Esophagus squamous epithelium (tissue), 5 donors: ENCODE results near the gene MYH7B. TPM values are rescaled to one million over a fixed set of nuclear protein-coding genes. Genes with fewer than 3 reads are reported as not detected.

Experiments
- DNase-seq: peaks from one replicate; lab custom pipeline; 2025; lab: John Stamatoyannopoulos, UW
- H3K27ac ChIP-seq, 4 donors: fragments of 200-600 bp; sonication (generic); one replicate each; pipeline ENCODE4 v1.5.1; 2016 to 2019; ENCODE audit warnings: mild to moderate bottlenecking in 1 of 4
- H3K27me3 ChIP-seq, 4 donors: fragments of 200-600 bp; sonication (generic); 1 replicate in 3 of 4; 2 replicates in 1 of 4; pipeline versions ENCODE4 v1.5.1 to v1.6.0; 2017 to 2021; ENCODE audit warnings: antibody characterized with exemption in 1 of 4
- H3K36me3 ChIP-seq, 3 donors: fragments of 200-600 bp; sonication (generic); one replicate each; pipeline ENCODE4 v1.5.1; 2016 to 2019
- H3K4me1 ChIP-seq, 3 donors: fragments of 200-600 bp; sonication (generic); one replicate each; pipeline ENCODE4 v1.5.1; 2017 to 2019
- H3K4me3 ChIP-seq, 4 donors: fragments of 200-600 bp; sonication (generic); 1 replicate in 3 of 4; 2 replicates in 1 of 4; pipeline ENCODE4 v1.5.1; 2016 to 2019; ENCODE audit warnings: mild to moderate bottlenecking in 2 of 4, moderate library complexity in 1 of 4
- H3K9me3 ChIP-seq, 3 donors: fragments of 200-600 bp; sonication (generic); one replicate each; pipeline ENCODE4 v1.5.1; 2016 to 2019
- POLR2A ChIP-seq, 4 donors: fragments of 450-650 bp; IDR thresholded peaks; one replicate each; pipeline ENCODE4 v1.6.1; 2017; ENCODE audit warnings: antibody characterized with exemption in 4 of 4, mild to moderate bottlenecking in 4 of 4, moderate library complexity in 3 of 4
- WGBS, 2 donors: methylation state at CpG; one replicate each; pipeline ENCODE4 v1.1.5; 2018; 5-methylcytosine and 5-hydroxymethylcytosine counted together
- intact Hi-C: fragments of 100-400 bp; cut with DNase I; formaldehyde crosslinking; loops from one replicate; pipeline ENCODE4 v1.15.0; 2022
- total RNA-seq, 4 donors: library from RNA; depleted of rRNA; stranded (reverse); fragments of >200 nt; gene quantifications; one replicate each; pipeline ENCODE4 v1.1.0, GENCODE V29; 2016
- TF ChIP-seq, protein P1 (sequence below), 6 experiments: fragments of 450-650 bp in 4 of 6; fragments of 200-600 bp in 2 of 6; sonication (generic) in 2 of 6; IDR thresholded peaks; one replicate each; pipeline ENCODE4 v1.5.1; 2016 to 2019; ENCODE audit warnings: antibody characterized with exemption in 6 of 6, mild to moderate bottlenecking in 4 of 6, moderate library complexity in 4 of 6
- donor health status: DM: yes; HTN: yes; CAD: no.

Gene MYH7B
- total RNA-seq, 4 donors from 2014 or later, result 0.19 TPM; not detected in 3

DNA sequence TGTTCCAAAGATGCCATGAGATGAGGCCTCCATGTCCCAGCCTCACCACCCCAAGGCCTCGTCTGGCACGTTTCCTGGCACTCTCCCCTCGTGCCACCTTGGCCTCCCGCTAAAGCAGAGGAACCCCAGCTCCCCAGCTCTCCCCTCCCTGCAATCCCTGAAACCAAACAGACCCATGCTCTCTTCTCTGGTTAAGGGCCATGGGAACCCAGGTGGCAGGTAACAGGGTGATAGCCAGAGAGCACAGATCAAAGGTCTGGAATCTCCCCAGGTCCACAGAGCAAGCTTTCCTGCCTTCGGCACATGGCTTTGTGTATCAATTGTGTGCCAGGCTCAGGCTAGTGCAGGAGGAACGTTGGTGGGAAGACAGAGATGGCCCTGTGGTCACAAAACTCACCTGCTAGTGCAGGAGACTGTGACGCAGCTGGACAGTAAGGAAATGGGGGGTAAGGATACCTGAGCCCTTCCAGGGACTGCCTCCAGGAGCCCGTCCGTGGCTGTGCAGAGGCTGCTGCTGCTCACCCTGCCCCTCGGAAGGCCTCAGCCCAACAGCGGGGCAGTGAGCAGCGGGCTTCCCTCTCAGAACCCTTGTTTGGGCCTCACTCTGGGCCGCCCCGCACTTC is 39.0 kb downstream of the MYH7B start:
- DNase-seq, result no peak
- H3K27me3 ChIP-seq, result no peaks in the 10 kb centered on the region
- H3K36me3 ChIP-seq, result peaks cover 10 to 68% (median 24%) of the 10 kb centered on the region in 3 donors
- intact Hi-C loops, result no loop called here
- no peak overlapping the region for H3K4me3 ChIP-seq
- H3K27ac ChIP-seq, result no peak overlapping the region
- H3K4me1 ChIP-seq, result peaks cover 0 to 11% (median 0%) of the 10 kb centered on the region in 3 donors
- no peaks in the 10 kb centered on the region for H3K9me3 ChIP-seq
- 85 to 90% methylated on average over 6 to 8 of the region's 14 CpGs for WGBS, 2 donors
- TF ChIP-seq POLR2A (IDR thresholded peaks at IDR 0.05), result no peak
- TF ChIP-seq, protein P1, sequence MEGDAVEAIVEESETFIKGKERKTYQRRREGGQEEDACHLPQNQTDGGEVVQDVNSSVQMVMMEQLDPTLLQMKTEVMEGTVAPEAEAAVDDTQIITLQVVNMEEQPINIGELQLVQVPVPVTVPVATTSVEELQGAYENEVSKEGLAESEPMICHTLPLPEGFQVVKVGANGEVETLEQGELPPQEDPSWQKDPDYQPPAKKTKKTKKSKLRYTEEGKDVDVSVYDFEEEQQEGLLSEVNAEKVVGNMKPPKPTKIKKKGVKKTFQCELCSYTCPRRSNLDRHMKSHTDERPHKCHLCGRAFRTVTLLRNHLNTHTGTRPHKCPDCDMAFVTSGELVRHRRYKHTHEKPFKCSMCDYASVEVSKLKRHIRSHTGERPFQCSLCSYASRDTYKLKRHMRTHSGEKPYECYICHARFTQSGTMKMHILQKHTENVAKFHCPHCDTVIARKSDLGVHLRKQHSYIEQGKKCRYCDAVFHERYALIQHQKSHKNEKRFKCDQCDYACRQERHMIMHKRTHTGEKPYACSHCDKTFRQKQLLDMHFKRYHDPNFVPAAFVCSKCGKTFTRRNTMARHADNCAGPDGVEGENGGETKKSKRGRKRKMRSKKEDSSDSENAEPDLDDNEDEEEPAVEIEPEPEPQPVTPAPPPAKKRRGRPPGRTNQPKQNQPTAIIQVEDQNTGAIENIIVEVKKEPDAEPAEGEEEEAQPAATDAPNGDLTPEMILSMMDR (IDR thresholded peaks at IDR 0.05), result no peak

DNA sequence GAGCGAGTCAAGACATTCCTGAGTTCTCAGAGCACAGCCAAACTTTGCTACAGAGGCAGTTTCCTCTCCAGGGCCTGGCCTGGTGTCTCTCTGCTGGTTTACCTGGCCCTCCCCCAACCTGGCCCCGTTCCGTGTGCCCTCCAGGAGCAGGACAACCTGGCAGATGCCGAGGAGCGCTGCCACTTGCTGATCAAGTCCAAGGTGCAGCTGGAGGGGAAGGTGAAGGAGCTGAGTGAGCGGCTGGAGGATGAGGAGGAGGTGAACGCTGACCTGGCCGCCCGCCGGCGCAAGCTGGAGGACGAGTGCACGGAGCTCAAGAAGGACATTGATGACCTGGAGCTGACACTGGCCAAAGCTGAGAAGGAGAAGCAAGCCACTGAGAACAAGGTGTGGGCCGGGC is 39.5 kb downstream of the MYH7B start:
- H3K9me3 ChIP-seq, result no peaks in the 10 kb centered on the region
- no peak overlapping the region for H3K4me3 ChIP-seq
- 76 to 90% methylated on average over 5 to 11 of the region's 14 CpGs for WGBS, 2 donors
- TF ChIP-seq, protein P1 (IDR thresholded peaks at IDR 0.05), result no peak
- TF ChIP-seq POLR2A (IDR thresholded peaks at IDR 0.05), result no peak
- intact Hi-C loops, result no loop called here
- no peak for DNase-seq
- peaks cover 14 to 73% (median 29%) of the 10 kb centered on the region in 3 donors for H3K36me3 ChIP-seq
- H3K27me3 ChIP-seq, result no peaks in the 10 kb centered on the region
- no peak overlapping the region for H3K27ac ChIP-seq
- H3K4me1 ChIP-seq, result peaks cover 0 to 11% (median 0%) of the 10 kb centered on the region in 3 donors

DNA sequence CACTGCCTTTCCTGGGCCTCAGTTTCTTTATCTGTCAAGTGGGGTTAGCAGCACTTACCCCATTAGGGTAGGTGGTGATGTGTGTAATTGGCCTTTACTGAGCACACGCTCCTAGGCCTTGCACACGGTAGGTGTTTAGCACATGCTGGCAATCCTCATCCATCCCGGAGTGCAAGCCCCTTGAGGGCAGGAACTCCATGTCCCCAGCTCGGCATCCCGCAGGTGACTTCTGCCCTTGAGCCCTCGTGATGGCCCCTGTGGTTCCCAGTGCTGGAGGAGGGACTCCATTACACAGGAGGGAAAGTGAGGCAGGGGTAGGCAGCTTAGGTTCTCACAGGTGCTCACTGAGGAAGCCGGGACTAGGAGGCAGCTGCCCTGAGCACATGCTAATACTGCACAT is 40.0 kb downstream of the MYH7B start:
- Histone ChIP-seq H3K4me1 (peaks cover 0 to 11% (median 0%) of the 10 kb centered on the region in 3 donors), H3K36me3 (peaks cover 18 to 78% (median 32%) of the 10 kb centered on the region in 3 donors), H3K4me3 (no peak overlapping the region), H3K27ac (no peak overlapping the region), H3K9me3 (no peaks in the 10 kb centered on the region), H3K27me3 (no peaks in the 10 kb centered on the region)
- 70 to 93% methylated on average over 2 to 3 of the region's 7 CpGs for WGBS, 2 donors
- no peak for DNase-seq
- intact Hi-C loops, result no loop called here
- TF ChIP-seq, protein P1 (IDR thresholded peaks at IDR 0.05), result no peak
- TF ChIP-seq POLR2A (IDR thresholded peaks at IDR 0.05), result no peak

DNA sequence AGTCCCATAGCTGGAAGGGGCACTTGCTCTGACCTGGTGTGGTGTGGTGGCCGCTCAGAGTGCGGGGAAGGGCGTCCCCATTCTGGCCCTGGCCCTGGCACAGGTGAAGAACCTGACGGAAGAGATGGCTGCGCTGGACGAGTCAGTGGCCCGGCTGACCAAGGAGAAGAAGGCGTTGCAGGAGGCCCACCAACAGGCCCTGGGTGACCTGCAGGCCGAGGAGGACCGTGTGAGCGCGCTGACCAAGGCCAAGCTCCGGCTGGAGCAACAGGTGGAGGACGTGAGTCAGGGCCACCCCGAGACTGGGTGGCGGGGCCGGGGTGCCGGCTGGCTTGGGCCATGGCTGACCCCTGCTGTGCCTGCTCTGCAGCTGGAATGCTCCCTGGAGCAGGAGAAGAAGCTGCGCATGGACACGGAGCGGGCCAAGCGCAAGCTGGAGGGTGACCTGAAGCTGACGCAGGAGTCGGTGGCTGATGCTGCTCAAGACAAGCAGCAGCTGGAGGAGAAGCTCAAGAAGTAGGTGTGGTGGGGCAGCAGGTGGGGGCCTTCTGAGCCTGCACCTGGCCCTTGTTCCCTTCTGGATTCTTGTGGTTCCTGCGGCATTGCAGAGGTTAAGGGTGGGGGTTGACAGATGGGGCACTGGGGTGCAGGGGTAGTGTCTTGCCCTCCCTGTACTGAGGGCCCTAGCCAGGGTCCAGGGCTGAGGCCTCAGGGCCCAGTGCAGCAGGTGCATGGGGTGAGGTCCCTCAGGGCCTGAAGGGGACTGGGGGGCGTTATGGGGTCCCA is 40.8 kb downstream of the MYH7B start:
- TF ChIP-seq, protein P1 (IDR thresholded peaks at IDR 0.05), result no peak
- no peak for TF ChIP-seq POLR2A (IDR thresholded peaks at IDR 0.05)
- intact Hi-C loops, result no loop called here
- H3K4me3 ChIP-seq, result no peak overlapping the region
- peaks cover 26 to 86% (median 39%) of the 10 kb centered on the region in 3 donors for H3K36me3 ChIP-seq
- whole genome bisulfite sequencing, 2 donors, result 60 to 95% methylated on average over 1 to 13 of the region's 26 CpGs
- peaks cover 0 to 11% (median 0%) of the 10 kb centered on the region in 3 donors for H3K4me1 ChIP-seq
- H3K27ac ChIP-seq, result no peak overlapping the region
- H3K27me3 ChIP-seq, result no peaks in the 10 kb centered on the region
- DNase-seq, result no peak
- no peaks in the 10 kb centered on the region for H3K9me3 ChIP-seq

DNA sequence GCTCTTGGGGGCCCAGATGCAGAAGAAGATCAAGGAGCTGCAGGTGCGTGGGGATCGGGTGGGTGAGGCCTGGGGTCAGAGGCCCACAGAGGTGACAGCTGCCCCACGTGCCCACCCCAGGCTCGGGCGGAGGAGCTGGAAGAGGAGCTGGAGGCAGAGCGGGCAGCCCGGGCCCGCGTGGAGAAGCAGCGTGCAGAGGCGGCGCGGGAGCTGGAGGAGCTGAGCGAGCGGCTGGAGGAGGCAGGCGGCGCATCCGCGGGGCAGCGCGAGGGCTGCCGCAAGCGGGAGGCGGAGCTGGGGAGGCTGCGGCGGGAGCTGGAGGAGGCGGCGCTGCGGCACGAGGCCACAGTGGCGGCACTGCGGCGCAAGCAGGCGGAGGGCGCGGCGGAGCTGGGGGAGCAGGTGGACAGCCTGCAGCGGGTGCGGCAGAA is 41.5 kb downstream of the MYH7B start:
- intact Hi-C loops, result no loop called here
- no peak for DNase-seq
- Histone ChIP-seq H3K36me3 (peaks cover 26 to 93% (median 40%) of the 10 kb centered on the region in 3 donors), H3K4me3 (no peak overlapping the region), H3K27me3 (no peaks in the 10 kb centered on the region), H3K27ac (no peak overlapping the region), H3K9me3 (no peaks in the 10 kb centered on the region), H3K4me1 (peaks cover 0 to 11% (median 0%) of the 10 kb centered on the region in 3 donors)
- TF ChIP-seq POLR2A (IDR thresholded peaks at IDR 0.05), result no peak
- TF ChIP-seq, protein P1 (IDR thresholded peaks at IDR 0.05), result no peak
- 59 to 61% methylated on average over 32 to 37 of the region's 39 CpGs for WGBS, 2 donors
